IMR-90 (cell line): Measurements from ENCODE around the gene DENND1B. TPM values are rescaled to one million over a fixed set of nuclear protein-coding genes. Genes with fewer than 3 reads are reported as not detected.

Experiments used
- ATAC-seq: fragments of 200-7000 bp; cut with Tn5 transposase; 2 replicates; pipeline ENCODE4 v1.9.1; 2020; ENCODE audit warnings: low read depth, mild to moderate bottlenecking, moderate library complexity
- BruUV-seq: library from RNA; stranded (reverse); fragments of 400-500 nt; replicated peaks from 2 replicates; lab custom pipeline; 2021; lab: Mats Ljungman, UMichigan
- CTCF ChIA-PET: fragments of 300-600 bp; formaldehyde crosslinking; extraction: SDS; loops from one replicate; lab custom pipeline; 2021; ENCODE audit warnings: antibody characterized with exemption; lab: Yijun Ruan, JAX
- POLR2A ChIA-PET: fragments of 300-600 bp; sonication (Branson Sonifier 250); formaldehyde crosslinking; loops from one replicate; lab custom pipeline; 2022; ENCODE audit warnings: antibody characterized with exemption; ENCODE audit not compliant: unreplicated experiment; lab: Charles Lee
- DNase-seq: peaks from one replicate; pipeline ENCODE4 v3.0.0; 2013
- H2AFZ ChIP-seq: replicated peaks from 2 replicates; pipeline ENCODE3; 2013; ENCODE audit warnings: low read length, mild to moderate bottlenecking; ENCODE audit not compliant: poor library complexity
- H2AK5ac ChIP-seq: 2 replicates; pipeline ENCODE4 v1.6.1; 2013; ENCODE audit warnings: low read depth, low read length, inconsistent platforms
- H2AK9ac ChIP-seq: replicated peaks from 2 replicates; pipeline ENCODE3; 2013; ENCODE audit warnings: mild to moderate bottlenecking, low read depth, low read length, moderate library complexity; ENCODE audit not compliant: poor library complexity
- H2BK120ac ChIP-seq: 2 replicates; pipeline ENCODE4 v1.6.1; 2013; ENCODE audit warnings: low read depth, low read length, inconsistent platforms
- H2BK15ac ChIP-seq: 3 replicates; pipeline ENCODE4 v1.6.1; 2013; ENCODE audit warnings: low read depth, low read length, inconsistent platforms
- H2BK20ac ChIP-seq: 2 replicates; pipeline ENCODE4 v1.6.1; 2013; ENCODE audit warnings: low read depth, mild to moderate bottlenecking, inconsistent platforms, low read length, moderate library complexity
- H2BK5ac ChIP-seq: 2 replicates; pipeline ENCODE4 v1.6.1; 2013; ENCODE audit warnings: mild to moderate bottlenecking, low read depth, low read length, inconsistent platforms; ENCODE audit not compliant: poor library complexity, severe bottlenecking
- H3K14ac ChIP-seq: replicated peaks from 2 replicates; pipeline ENCODE4 v1.6.1; 2013; ENCODE audit warnings: low read depth, low read length, inconsistent platforms
- H3K18ac ChIP-seq: 2 replicates; pipeline ENCODE4 v1.6.1; 2013; ENCODE audit warnings: low read depth, low read length, control low read depth
- H3K23ac ChIP-seq: 2 replicates; pipeline ENCODE4 v1.6.1; 2013; ENCODE audit warnings: low read depth, low read length, inconsistent platforms
- H3K27ac ChIP-seq: 2 replicates; pipeline ENCODE4 v1.5.1; 2013; ENCODE audit warnings: mild to moderate bottlenecking, control low read depth, low read length; ENCODE audit not compliant: insufficient read depth
- H3K27me3 ChIP-seq: 2 replicates; pipeline ENCODE4 v1.6.1; 2013; ENCODE audit warnings: low read length; ENCODE audit not compliant: control insufficient read depth, insufficient read depth
- H3K36me3 ChIP-seq: 2 replicates; pipeline ENCODE4 v1.6.1; 2013; ENCODE audit warnings: low read length, mixed read lengths; ENCODE audit not compliant: control insufficient read depth, insufficient read depth
- H3K4ac ChIP-seq: 2 replicates; pipeline ENCODE4 v1.6.1; 2013; ENCODE audit warnings: low read depth, low read length, inconsistent platforms
- H3K4me1 ChIP-seq: 2 replicates; pipeline ENCODE4 v1.6.1; 2013; ENCODE audit warnings: low read length, mixed read lengths; ENCODE audit not compliant: control insufficient read depth, insufficient read depth
- H3K4me2 ChIP-seq: 2 replicates; pipeline ENCODE4 v1.6.1; 2013; ENCODE audit warnings: low read depth, mild to moderate bottlenecking, control low read depth, low read length, moderate library complexity
- H3K4me3 ChIP-seq: 2 replicates; pipeline ENCODE4 v1.5.1; 2013; ENCODE audit warnings: low read depth, mild to moderate bottlenecking, control low read depth, low read length, moderate library complexity; ENCODE audit not compliant: insufficient read depth
- H3K56ac ChIP-seq: 2 replicates; pipeline ENCODE4 v1.6.1; 2013; ENCODE audit warnings: low read length, inconsistent platforms; ENCODE audit not compliant: insufficient read depth; ENCODE audit errors: extremely low read depth
- H3K79me1 ChIP-seq, 2 experiments: 2 replicates each; pipeline ENCODE4 v1.6.1; 2013; ENCODE audit warnings: low read length in 2 of 2, inconsistent platforms in 1 of 2, low read depth in 1 of 2
- H3K9ac ChIP-seq: 2 replicates; pipeline ENCODE4 v1.6.1; 2013; ENCODE audit warnings: low read depth, low read length, control low read depth
- H3K9me1 ChIP-seq: 2 replicates; pipeline ENCODE4 v1.6.1; 2013; ENCODE audit warnings: low read length, inconsistent platforms; ENCODE audit not compliant: insufficient read depth
- H3K9me3 ChIP-seq: 2 replicates; pipeline ENCODE4 v1.6.1; 2013; ENCODE audit warnings: low read length; ENCODE audit not compliant: control insufficient read depth, insufficient read depth
- H4K20me1 ChIP-seq: 2 replicates; pipeline ENCODE4 v1.6.1; 2013; ENCODE audit warnings: low read length, inconsistent platforms; ENCODE audit not compliant: insufficient read depth
- H4K5ac ChIP-seq: 2 replicates; pipeline ENCODE4 v1.6.1; 2013; ENCODE audit warnings: mild to moderate bottlenecking, low read depth, low read length, control low read depth
- H4K8ac ChIP-seq, 2 experiments: 2 replicates each; pipeline ENCODE4 v1.6.1; 2013; ENCODE audit warnings: low read depth in 2 of 2, low read length in 2 of 2, control low read depth in 1 of 2, inconsistent platforms in 1 of 2
- H4K91ac ChIP-seq: 2 replicates; pipeline ENCODE4 v1.6.1; 2013; ENCODE audit warnings: low read depth, low read length, inconsistent platforms; ENCODE audit not compliant: insufficient read depth
- MAZ ChIP-seq: IDR thresholded peaks from 2 replicates; pipeline ENCODE4 v1.6.1; 2012; ENCODE audit warnings: low read depth, mild to moderate bottlenecking, low read length, improper control_type of control experiment, moderate library complexity, borderline replicate concordance
- NFE2L2 ChIP-seq: fragments of 150-350 bp; IDR thresholded peaks from 2 replicates; pipeline ENCODE4 v1.6.1; 2016; ENCODE audit warnings: low read depth, mild to moderate bottlenecking, low read length
- SMC3 ChIP-seq: fragments of 150-350 bp; IDR thresholded peaks from 2 replicates; pipeline ENCODE4 v1.6.1; 2016; ENCODE audit warnings: low read depth, mild to moderate bottlenecking, antibody characterized with exemption, low read length, moderate library complexity
- WGBS, 2 experiments: methylation state at CpG; one replicate each; pipeline versions ENCODE4 v1.1.5 to v1.1.7; 2013; ENCODE audit warnings: missing lambda C conversion rate in 2 of 2; ENCODE audit not compliant: insufficient read length in 1 of 2; ENCODE audit errors: extremely low coverage in 2 of 2; 5-methylcytosine and 5-hydroxymethylcytosine counted together
- dilution Hi-C: fragments of 300-500 bp; cut with HindIII; formaldehyde crosslinking; loops from one replicate; pipeline ENCODE4 v1.14.3; 2018; ENCODE audit warnings: low sequenced_read_pairs; ENCODE audit not compliant: unreplicated experiment
- in situ Hi-C: fragments of 300-500 bp; cut with MboI; formaldehyde crosslinking; loops from 3 replicates; pipeline ENCODE4 v1.14.3; 2019; ENCODE audit warnings: low sequenced_read_pairs, inconsistent platforms, mixed read lengths
- intact Hi-C: fragments of 100-400 bp; cut with micrococcal nuclease; formaldehyde crosslinking; loops from 2 replicates; pipeline ENCODE4 v1.10.0; 2022
- polyA plus RNA-seq, 3 experiments: library from polyadenylated mRNA; depleted of rRNA; stranded (reverse); fragments of >200 nt; gene quantifications; 2 replicates each; pipeline ENCODE4 v1.2.3, GENCODE V29; 2012; ENCODE audit warnings: low replicate concordance in 1 of 3
- total RNA-seq: library from RNA; depleted of rRNA; stranded (reverse); fragments of >200 nt; gene quantifications from 2 replicates; pipeline ENCODE4 v1.2.3, GENCODE V29; 2012

DENND1B gene
- total and polyA plus RNA-seq, 2 of the 4 experiments (the other 2 are of a cell fraction), result 4.0 to 24.2 TPM

GRCh38 chr1:197770243-197770642, 5.0 kb downstream of the DENND1B start (continued):
- no peak for TF ChIP-seq SMC3
- no peak for TF ChIP-seq MAZ

- Histone ChIP-seq H3K9me1 (peaks cover 4% of the 10 kb centered on the region), H3K9me3 (no peaks in the 10 kb centered on the region), H3K56ac (no peak overlapping the region), H2BK120ac (no peak overlapping the region), H3K18ac (no peak overlapping the region), H3K4me2 (no peak overlapping the region), H3K27ac (no peak overlapping the region), H3K36me3 (peaks cover 1% of the 10 kb centered on the region; the same call in 1 of the 2 replicates), H2BK15ac (no peak overlapping the region), H3K4ac (no peak overlapping the region), H4K91ac (no peak overlapping the region), H2BK5ac (no peak overlapping the region), H4K20me1 (no peaks in the 10 kb centered on the region), H3K9ac (no peak overlapping the region), H3K4me3 (no peak overlapping the region), H3K23ac (no peak overlapping the region), H2AFZ (no peak overlapping the region), H2AK9ac (no peak overlapping the region), H3K79me1 (peaks cover 25 to 50% of the 10 kb centered on the region in 2 experiments), H3K4me1 (no peaks in the 10 kb centered on the region), H3K27me3 (no peaks in the 10 kb centered on the region), H4K8ac (no peak overlapping the region), H4K5ac (no peak overlapping the region), H2BK20ac (no peak overlapping the region), H3K14ac (no peak overlapping the region), H2AK5ac (no peak overlapping the region)
- CTCF ChIA-PET, result interaction anchor here (0.7 to 0.8 kb wide), 2 partner anchors 12 to 203 kb away, joined by 3 to 6 read pairs; no protein-coding TSS in a partner anchor
- no CpG with 5 or more reads among the region's 4 CpGs for WGBS, 2 experiments
- DNase-seq (no peak), ATAC-seq (no peak)
- no peak for TF ChIP-seq NFE2L2
- BruUV-seq, result no TSS peak
- POLR2A ChIA-PET, result no interaction called here
- in situ Hi-C loops (no loop called here), intact Hi-C loops (no loop called here), dilution Hi-C loops (no loop called here)
These were observed 6.0 kb downstream of the DENND1B start for GRCh38 chr1:197769287-197769686.
